ENCODE data around the gene WIPF1.
A peak's percentile ranks its signal among the peaks of the same experiment; 100 is the strongest.

The WIPF1 gene

DNA sequence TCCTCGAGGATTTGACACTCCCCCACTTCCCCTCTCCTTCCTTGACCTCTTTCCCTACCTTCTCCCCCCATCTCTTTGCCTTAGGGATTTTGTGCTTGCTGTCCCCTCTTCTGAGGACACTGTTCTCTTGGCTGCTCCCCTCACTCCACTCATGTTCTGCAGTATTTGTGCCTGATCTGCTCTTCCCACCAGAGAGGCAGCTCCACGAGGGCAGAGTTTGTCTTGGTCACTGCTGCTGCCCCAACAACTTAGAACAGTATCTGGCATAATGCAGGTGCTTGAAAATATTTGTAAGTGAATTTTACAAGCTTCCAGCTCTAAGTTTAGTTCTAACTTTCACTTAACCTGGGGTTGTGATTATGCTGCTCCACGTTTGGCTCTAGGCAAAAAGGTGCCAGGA lies 10.0 kb upstream of the WIPF1 start:
- Histone ChIP-seq H3K27ac (no peak overlapping the region), H3K36me3 (no peaks in the 10 kb centered on the region), H3K27me3 (ENCODE audit: insufficient read depth, low read depth, severe bottlenecking) (no peaks in the 10 kb centered on the region), H3K4me3 (ENCODE audit: low read depth, low read length) (no peak overlapping the region), H3K9me3 (ENCODE audit: severe bottlenecking) (no peaks in the 10 kb centered on the region)
- no peak for DNase-seq
- TF ChIP-seq CTCF (IDR thresholded peaks at IDR 0.05; ENCODE audit: low read depth, low read length) = no peak

GRCh38 chr2:174606336-174606735 lies 8.7 kb upstream of the WIPF1 start:
- Histone ChIP-seq H3K36me3 (no peaks in the 10 kb centered on the region), H3K9me3 (ENCODE audit: severe bottlenecking) (no peaks in the 10 kb centered on the region), H3K27ac (no peak overlapping the region), H3K27me3 (ENCODE audit: insufficient read depth, low read depth, severe bottlenecking) (no peaks in the 10 kb centered on the region), H3K4me3 (ENCODE audit: low read depth, low read length) (no peak overlapping the region)
- DNase-seq = no peak
- TF ChIP-seq CTCF (IDR thresholded peaks at IDR 0.05; ENCODE audit: low read depth, low read length) = no peak

- H3K4me3 ChIP-seq (ENCODE audit: low read depth, low read length) = no peak overlapping the region
- no peak for DNase-seq
- no peaks in the 10 kb centered on the region for H3K36me3 ChIP-seq
- no peak; the same call in 1 of the 2 replicates for TF ChIP-seq CTCF (IDR thresholded peaks at IDR 0.05; ENCODE audit: low read depth, low read length)
- no peaks in the 10 kb centered on the region for H3K27me3 ChIP-seq (ENCODE audit: insufficient read depth, low read depth, severe bottlenecking)
- no peaks in the 10 kb centered on the region for H3K9me3 ChIP-seq (ENCODE audit: severe bottlenecking)
- H3K27ac ChIP-seq = no peak overlapping the region
These were observed 8.1 kb upstream of the WIPF1 start for GRCh38 chr2:174605687-174606086.

DNA sequence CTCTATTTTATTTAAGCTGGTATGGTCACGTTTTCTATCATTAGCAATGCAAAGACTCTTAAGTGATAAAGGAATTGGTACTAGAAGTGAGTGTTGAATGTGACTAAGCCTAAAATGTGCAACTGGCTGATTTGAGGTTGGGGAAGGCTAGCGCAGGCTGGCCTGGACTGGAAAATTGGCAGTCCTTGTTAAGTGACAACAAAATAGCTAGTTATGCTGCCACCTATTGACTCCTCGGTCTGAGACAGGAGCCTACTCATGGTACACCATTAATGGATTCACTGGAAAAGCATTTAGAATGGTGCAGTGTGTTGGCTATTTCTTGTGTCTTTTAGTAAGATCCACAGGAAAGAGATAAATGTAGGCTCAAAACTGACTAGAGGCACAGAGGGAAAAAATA lies 5.7 kb upstream of the WIPF1 start:
- Histone ChIP-seq H3K4me3 (ENCODE audit: low read depth, low read length) (no peak overlapping the region), H3K9me3 (ENCODE audit: severe bottlenecking) (no peaks in the 10 kb centered on the region), H3K36me3 (no peaks in the 10 kb centered on the region), H3K27ac (no peak overlapping the region), H3K27me3 (ENCODE audit: insufficient read depth, low read depth, severe bottlenecking) (no peaks in the 10 kb centered on the region)
- DNase-seq = peak; percentile 42
- TF ChIP-seq CTCF (IDR thresholded peaks at IDR 0.05; ENCODE audit: low read depth, low read length) = peak; percentile 64

GRCh38 chr2:174602745-174603144 lies 5.1 kb upstream of the WIPF1 start:
- H3K27me3 ChIP-seq (ENCODE audit: insufficient read depth, low read depth, severe bottlenecking) = no peaks in the 10 kb centered on the region
- no peaks in the 10 kb centered on the region for H3K36me3 ChIP-seq
- no peak for DNase-seq
- no peak for TF ChIP-seq CTCF (IDR thresholded peaks at IDR 0.05; ENCODE audit: low read depth, low read length)
- no peaks in the 10 kb centered on the region for H3K9me3 ChIP-seq (ENCODE audit: severe bottlenecking)
- H3K27ac ChIP-seq = no peak overlapping the region
- no peak overlapping the region for H3K4me3 ChIP-seq (ENCODE audit: low read depth, low read length)

DNA sequence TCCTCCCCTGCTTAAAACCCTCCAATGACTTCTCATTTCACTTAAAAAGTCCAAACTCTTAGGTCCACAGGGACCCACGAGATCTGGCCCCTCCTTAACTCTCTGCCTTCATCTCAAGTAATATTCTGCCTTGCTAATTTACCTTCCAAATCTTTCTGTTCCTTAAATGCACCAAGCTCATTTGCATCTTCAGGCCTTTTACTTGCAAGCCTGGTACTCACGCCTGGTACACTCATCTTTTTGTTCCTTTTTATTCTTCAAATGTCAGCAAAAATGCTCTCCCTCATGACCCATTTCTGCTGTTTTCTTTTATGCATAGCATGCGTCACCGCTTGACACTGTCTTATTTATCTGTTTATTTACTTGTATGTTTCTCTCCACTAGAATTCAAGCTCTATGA lies 2.7 kb upstream of the WIPF1 start:
- DNase-seq = no peak
- Histone ChIP-seq H3K4me3 (ENCODE audit: low read depth, low read length) (no peak overlapping the region), H3K27me3 (ENCODE audit: insufficient read depth, low read depth, severe bottlenecking) (no peaks in the 10 kb centered on the region), H3K27ac (no peak overlapping the region), H3K9me3 (ENCODE audit: severe bottlenecking) (no peaks in the 10 kb centered on the region), H3K36me3 (no peaks in the 10 kb centered on the region)
- TF ChIP-seq CTCF (IDR thresholded peaks at IDR 0.05; ENCODE audit: low read depth, low read length) = no peak
